Astrocyte of the spinal cord (primary cell): ENCODE results near the gene COL6A3.
A peak's percentile ranks its signal among the peaks of the same experiment; 100 is the strongest.
"Not testable (repeated sequence)": the region's sequence is repeated elsewhere in the genome, so short reads cannot be mapped to it uniquely, and the experiment has no call there.

Source experiments
- DNase-seq: peaks from one replicate; pipeline ENCODE4 v3.0.0; 2011; ENCODE audit warnings: low read depth, low spot score
- H3K4me3 ChIP-seq: 2 replicates; pipeline ENCODE4 v1.5.1; 2011; ENCODE audit warnings: low read depth, mild to moderate bottlenecking, low read length, moderate library complexity
- CTCF ChIP-seq: IDR thresholded peaks from 2 replicates; pipeline ENCODE4 v1.5.1; 2012; ENCODE audit warnings: low read depth, mild to moderate bottlenecking, low read length, inconsistent platforms
- in situ Hi-C: cut with HindIII; loops from 2 replicates; pipeline ENCODE4 v1.10.0; 2017; ENCODE audit warnings: low sequenced_read_pairs

COL6A3 gene

DNA sequence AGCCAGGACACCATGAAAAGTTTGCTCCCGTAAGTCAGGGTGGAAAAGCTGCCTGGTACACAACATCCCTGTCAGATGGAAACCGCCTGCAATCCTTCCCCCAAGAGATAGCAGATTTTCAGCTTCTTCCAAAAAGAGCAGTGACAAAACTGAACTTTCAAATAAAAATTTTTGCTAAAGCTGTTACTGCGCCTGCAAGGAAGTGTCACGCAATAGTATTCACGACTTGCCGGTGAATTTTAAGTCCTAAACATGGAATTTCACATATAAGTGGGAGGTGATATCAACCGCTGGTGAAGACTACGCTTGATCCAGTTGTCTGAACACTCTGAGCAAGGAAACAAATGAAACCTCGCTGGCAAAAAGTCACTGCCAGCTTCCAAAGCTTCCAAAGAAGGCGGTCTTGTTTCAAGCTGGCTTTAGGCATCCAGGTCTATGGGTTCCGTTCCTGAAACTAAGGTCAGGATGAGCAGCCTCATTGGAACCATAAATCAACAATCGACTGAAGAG lies 2.8 kb downstream of the COL6A3 start:
- DNase-seq: no peak
- no peak for TF ChIP-seq CTCF
- in situ Hi-C loops: no loop called here
- peak overlapping the region; percentile 73 for H3K4me3 ChIP-seq

DNA sequence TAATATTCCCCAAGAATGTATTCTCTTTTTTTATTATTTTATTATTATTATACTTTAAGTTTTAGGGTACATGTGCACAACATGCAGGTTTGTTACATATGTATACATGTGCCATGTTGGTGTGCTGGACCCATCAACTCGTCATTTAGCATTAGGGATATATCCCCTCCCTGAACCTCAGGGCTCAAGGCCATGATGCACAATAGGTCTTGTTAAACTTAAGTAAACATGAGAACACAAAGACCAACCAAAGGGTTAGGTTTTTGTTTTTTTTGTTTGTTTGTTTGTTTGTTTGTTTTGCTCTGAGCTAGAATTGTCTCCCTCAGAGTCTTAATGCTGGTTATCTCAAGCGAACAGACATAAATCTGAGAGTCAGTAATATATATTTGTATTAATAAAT lies 4.7 kb downstream of the COL6A3 start:
- in situ Hi-C loops: not testable (repeated sequence)
- H3K4me3 ChIP-seq: peak overlapping the region; percentile 73

DNA sequence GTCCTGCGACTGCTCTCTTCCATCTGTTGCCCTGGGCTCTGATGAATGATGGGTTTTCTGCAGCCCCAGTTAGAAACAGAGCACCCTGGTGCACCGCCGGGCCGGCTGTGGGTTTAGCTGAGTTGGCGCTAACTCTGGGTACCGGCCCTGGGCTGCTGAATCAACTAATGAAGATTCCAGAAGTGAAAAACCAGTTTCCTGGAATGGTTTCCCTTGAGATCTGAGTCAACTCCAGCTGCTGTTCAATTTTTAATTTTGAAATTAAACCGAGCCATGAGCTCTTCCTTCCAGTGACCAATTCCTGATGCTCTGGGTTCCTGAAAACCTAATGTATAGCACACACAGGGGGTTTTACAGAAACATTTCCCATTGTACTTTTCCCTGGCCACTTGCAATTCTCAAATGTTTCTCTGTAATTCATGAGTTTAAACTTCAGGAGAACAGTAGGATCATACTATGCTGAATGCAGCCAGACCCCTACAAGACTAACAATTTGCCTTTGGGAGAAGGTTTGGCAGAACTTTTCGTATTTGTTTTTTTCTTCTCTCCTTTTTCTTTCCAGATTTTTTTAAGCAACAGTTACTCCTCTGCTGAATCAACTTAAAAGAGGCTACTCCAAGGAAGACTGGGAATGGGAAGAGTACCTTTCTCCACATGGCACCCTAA lies 5.5 kb downstream of the COL6A3 start:
- in situ Hi-C loops: no loop called here
- no peak for TF ChIP-seq CTCF
- peak overlapping the region; percentile 2 for H3K4me3 ChIP-seq
- DNase-seq: peak; percentile 47

More for the DNA sequence above, 4.7 kb downstream of the COL6A3 start:
- not testable (repeated sequence) for DNase-seq

- no peak overlapping the region for H3K4me3 ChIP-seq
- in situ Hi-C loops: no loop called here
- no peak for TF ChIP-seq CTCF
These were observed 6.3 kb downstream of the COL6A3 start for GRCh38 chr2:237407700-237408099.

GRCh38 chr2:237406371-237406895 lies 7.5 kb downstream of the COL6A3 start:
- DNase-seq: no peak
- TF ChIP-seq CTCF: no peak
- H3K4me3 ChIP-seq: no peak overlapping the region
- in situ Hi-C loops: no loop called here

More at GRCh38 chr2:237407700-237408099, 6.3 kb downstream of the COL6A3 start:
- DNase-seq: no peak

DNA sequence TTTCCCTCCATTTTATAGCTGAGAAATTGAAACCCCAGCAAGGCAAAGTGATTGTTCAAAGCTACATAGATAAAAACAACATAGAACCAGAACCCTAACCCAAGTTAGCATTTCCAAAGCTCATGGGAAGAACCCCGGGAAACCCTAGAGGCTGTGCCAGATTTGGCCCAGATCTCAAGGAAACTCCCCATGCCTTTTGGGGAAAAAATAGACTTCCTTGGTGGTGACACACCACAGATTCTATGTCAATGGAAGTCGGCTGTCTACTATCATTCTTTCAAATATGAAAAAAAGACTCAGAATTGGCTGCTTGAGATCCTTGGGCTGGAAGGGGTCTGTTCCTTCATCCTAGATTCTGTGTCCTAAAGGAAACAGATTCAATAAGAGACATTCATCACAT lies 8.4 kb downstream of the COL6A3 start:
- DNase-seq: no peak
- TF ChIP-seq CTCF: no peak
- in situ Hi-C loops: no loop called here
- H3K4me3 ChIP-seq: no peak overlapping the region

DNA sequence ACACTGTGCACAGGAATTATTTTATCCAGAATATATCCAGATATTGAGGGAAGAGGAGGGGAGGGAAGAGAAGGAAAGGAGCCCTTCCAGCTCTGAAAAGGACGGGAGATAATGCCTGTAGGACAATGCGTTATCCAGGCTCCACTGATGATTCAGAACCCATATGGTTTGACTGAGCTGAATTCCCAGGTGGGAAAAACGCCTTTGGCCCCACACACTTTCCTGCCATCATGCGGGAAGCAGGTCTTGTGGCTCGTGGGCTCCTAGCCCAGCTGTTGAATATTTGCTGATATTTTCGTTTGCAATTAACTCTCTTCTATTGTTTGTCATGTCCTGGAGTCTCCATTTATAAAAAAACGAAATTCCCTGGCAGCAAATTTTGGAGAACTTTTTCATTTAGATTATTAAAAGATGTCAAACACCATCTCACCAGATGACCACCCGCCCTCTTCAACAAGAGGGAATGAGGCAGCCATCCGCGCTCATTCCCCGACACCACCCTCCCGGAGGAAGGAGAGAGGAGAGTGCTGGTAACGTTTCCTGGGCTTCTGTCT lies 8.9 kb downstream of the COL6A3 start:
- in situ Hi-C loops: no loop called here
- no peak for DNase-seq
- TF ChIP-seq CTCF: no peak
- no peak overlapping the region for H3K4me3 ChIP-seq
